HEK293 (cell line): Measurements from ENCODE around the gene STIP1.

Source experiments
- HOXD13 ChIP-seq: sonication (generic); formaldehyde crosslinking; IDR thresholded peaks from 2 replicates; pipeline ENCODE4 v1.8.0; 2022; ENCODE audit warnings: missing genetic modification reagents, borderline replicate concordance
- IKZF3 ChIP-seq: fragments of 450-650 bp; IDR thresholded peaks from 2 replicates; pipeline ENCODE4 v1.5.0; 2018; ENCODE audit warnings: missing biosample characterization, mild to moderate bottlenecking, missing genetic modification characterization, moderate library complexity
- KLF1 ChIP-seq: fragments of 450-650 bp; formaldehyde crosslinking; IDR thresholded peaks from 2 replicates; pipeline ENCODE4 v1.5.1; 2016; ENCODE audit warnings: missing biosample characterization, missing genetic modification characterization
- SETDB1 ChIP-seq: IDR thresholded peaks from one replicate; pipeline ENCODE4 v1.6.1; 2017; ENCODE audit warnings: mild to moderate bottlenecking, low read length, moderate library complexity, mixed read lengths; ENCODE audit not compliant: insufficient read length
- ZBTB1 ChIP-seq: fragments of 450-650 bp; formaldehyde crosslinking; IDR thresholded peaks from 2 replicates; pipeline ENCODE4 v1.5.1; 2016; ENCODE audit warnings: missing biosample characterization, missing genetic modification characterization
- ZBTB26 ChIP-seq: fragments of 450-650 bp; formaldehyde crosslinking; optimal IDR thresholded peaks from 2 replicates; pipeline ENCODE3; 2016; ENCODE audit warnings: missing biosample characterization, mild to moderate bottlenecking, missing genetic modification characterization
- ZEB2 ChIP-seq: fragments of 450-650 bp; formaldehyde crosslinking; IDR thresholded peaks from 2 replicates; pipeline ENCODE4 v1.5.1; 2016; ENCODE audit warnings: missing biosample characterization, missing genetic modification characterization
- ZNF138 ChIP-seq: fragments of 450-650 bp; formaldehyde crosslinking; IDR thresholded peaks from 2 replicates; pipeline ENCODE4 v1.5.1; 2016; ENCODE audit warnings: missing biosample characterization, missing genetic modification characterization, borderline replicate concordance
- ZNF174 ChIP-seq: fragments of 450-650 bp; formaldehyde crosslinking; IDR thresholded peaks from 2 replicates; pipeline ENCODE4 v1.5.0; 2017; ENCODE audit warnings: missing biosample characterization, mild to moderate bottlenecking, missing genetic modification characterization
- ZNF2 ChIP-seq: fragments of 450-650 bp; formaldehyde crosslinking; IDR thresholded peaks from 2 replicates; pipeline ENCODE4 v1.5.1; 2016; ENCODE audit warnings: missing biosample characterization, missing genetic modification characterization
- ZNF202 ChIP-seq: fragments of 450-650 bp; formaldehyde crosslinking; IDR thresholded peaks from 2 replicates; pipeline ENCODE4 v1.5.1; 2016; ENCODE audit warnings: missing biosample characterization, missing genetic modification characterization, borderline replicate concordance
- ZNF214 ChIP-seq: fragments of 450-650 bp; formaldehyde crosslinking; IDR thresholded peaks from 2 replicates; pipeline ENCODE4 v1.5.1; 2017; ENCODE audit warnings: missing biosample characterization, mild to moderate bottlenecking, missing genetic modification characterization, borderline replicate concordance
- ZNF23 ChIP-seq: fragments of 450-650 bp; formaldehyde crosslinking; IDR thresholded peaks from 2 replicates; pipeline ENCODE4 v1.5.1; 2016; ENCODE audit warnings: missing biosample characterization, missing genetic modification characterization, borderline replicate concordance
- ZNF24 ChIP-seq: fragments of 450-650 bp; formaldehyde crosslinking; IDR thresholded peaks from 2 replicates; pipeline ENCODE4 v1.5.1; 2016; ENCODE audit warnings: missing biosample characterization, missing genetic modification characterization
- ZNF266 ChIP-seq: fragments of 450-650 bp; formaldehyde crosslinking; IDR thresholded peaks from 2 replicates; pipeline ENCODE4 v1.5.1; 2016; ENCODE audit warnings: missing biosample characterization, missing genetic modification characterization, low read depth
- ZNF37A ChIP-seq: fragments of 450-650 bp; IDR thresholded peaks from 2 replicates; pipeline ENCODE4 v1.5.1; 2018; ENCODE audit warnings: missing biosample characterization, missing genetic modification characterization
- ZNF404 ChIP-seq: fragments of 450-650 bp; formaldehyde crosslinking; IDR thresholded peaks from 2 replicates; pipeline ENCODE4 v1.5.1; 2017; ENCODE audit warnings: missing biosample characterization, missing genetic modification characterization
- ZNF449 ChIP-seq: fragments of 450-650 bp; formaldehyde crosslinking; IDR thresholded peaks from 2 replicates; pipeline ENCODE4 v1.5.1; 2017; ENCODE audit warnings: missing biosample characterization, mild to moderate bottlenecking, missing genetic modification characterization, moderate library complexity
- ZNF626 ChIP-seq: fragments of 450-650 bp; sonication (Bioruptor Pico); formaldehyde crosslinking; IDR thresholded peaks from 2 replicates; pipeline ENCODE4 v1.5.1; 2018; ENCODE audit warnings: missing biosample characterization, missing genetic modification characterization, inconsistent platforms
- ZNF660 ChIP-seq: fragments of 450-650 bp; IDR thresholded peaks from 2 replicates; pipeline ENCODE4 v1.5.1; 2018; ENCODE audit warnings: missing biosample characterization, mild to moderate bottlenecking, missing genetic modification characterization
- ZNF707 ChIP-seq: fragments of 450-650 bp; formaldehyde crosslinking; IDR thresholded peaks from 2 replicates; pipeline ENCODE4 v1.5.1; 2016; ENCODE audit warnings: missing biosample characterization, missing genetic modification characterization
- ZNF76 ChIP-seq: fragments of 450-650 bp; formaldehyde crosslinking; IDR thresholded peaks from 2 replicates; pipeline ENCODE4; 2016; ENCODE audit warnings: low read depth, missing biosample characterization, missing genetic modification characterization, borderline replicate concordance
- ZNF791 ChIP-seq: fragments of 450-650 bp; formaldehyde crosslinking; IDR thresholded peaks from 2 replicates; pipeline ENCODE4 v1.5.1; 2016; ENCODE audit warnings: missing biosample characterization, missing genetic modification characterization
- TF ChIP-seq, protein P1 (sequence below): fragments of 450-650 bp; formaldehyde crosslinking; conservative IDR thresholded peaks from 2 replicates; pipeline ENCODE4 v1.5.1; 2016; ENCODE audit warnings: low read depth, missing biosample characterization, missing genetic modification characterization
- TF ChIP-seq, protein P2 (sequence below): fragments of 450-650 bp; formaldehyde crosslinking; IDR thresholded peaks from 2 replicates; pipeline ENCODE4 v1.5.1; 2016; ENCODE audit warnings: missing biosample characterization, missing genetic modification characterization, low read depth
- TF ChIP-seq, protein P3 (sequence below): fragments of 450-650 bp; formaldehyde crosslinking; IDR thresholded peaks from 2 replicates; pipeline ENCODE4 v1.5.1; 2016; ENCODE audit warnings: missing biosample characterization, missing genetic modification characterization
- TF ChIP-seq, protein P4 (sequence below): fragments of 450-650 bp; formaldehyde crosslinking; IDR thresholded peaks from 2 replicates; pipeline ENCODE4 v1.5.1; 2016; ENCODE audit warnings: missing biosample characterization, missing genetic modification characterization

STIP1 gene

DNA sequence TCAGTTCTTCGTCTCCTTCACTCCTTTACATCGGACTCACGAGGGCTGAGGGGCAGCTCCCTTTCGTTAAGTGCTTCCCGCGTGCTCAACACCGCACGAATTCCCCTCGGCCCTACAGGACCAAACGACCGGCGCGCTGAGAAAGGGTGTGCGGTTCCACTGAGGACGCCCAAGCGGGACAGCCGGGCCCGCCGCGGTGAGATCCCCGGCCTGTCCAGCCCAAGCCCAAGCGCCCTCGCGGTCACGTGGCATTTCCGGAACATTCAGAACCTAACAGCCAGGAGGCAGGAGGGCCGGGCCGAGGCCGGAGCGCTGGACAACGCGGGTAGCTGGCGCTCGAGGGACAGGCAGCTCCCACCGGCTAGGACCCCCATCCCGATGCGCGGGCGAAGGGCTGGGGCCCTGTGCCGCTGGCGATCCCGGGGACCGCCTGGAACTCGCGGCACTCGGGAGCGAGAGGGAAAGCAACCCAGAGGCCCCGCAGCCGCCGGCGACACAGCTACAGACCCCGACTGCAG lies 737 bp upstream of the STIP1 start (continued):
- TF ChIP-seq ZBTB26 (tag by site-specific recombination) (peak; percentile 65), ZNF707 (no peak), ZNF202 (no peak), ZNF791 (no peak), ZNF626 (tag by site-specific recombination) (no peak), HOXD13 (CRISPR knock-in tag) (no peak), SETDB1 (no peak), ZNF2 (tag by site-specific recombination) (peak; percentile 93), ZNF76 (tag by site-specific recombination) (peak; percentile 74), ZNF404 (tag by site-specific recombination) (no peak), ZNF23 (tag by site-specific recombination) (no peak), IKZF3 (peak; percentile 55), ZNF24 (tag by site-specific recombination) (peak; percentile 60; the same call in 1 of the 2 replicates), ZNF138 (tag by site-specific recombination) (no peak), ZNF449 (tag by site-specific recombination) (no peak), ZNF266 (tag by site-specific recombination) (no peak), ZNF174 (tag by site-specific recombination) (no peak), ZNF214 (tag by site-specific recombination) (no peak), ZNF37A (tag by site-specific recombination) (no peak), ZEB2 (peak; percentile 65), ZNF660 (tag by site-specific recombination) (peak; percentile 91), ZBTB1 (tag by site-specific recombination) (no peak), KLF1 (tag by site-specific recombination) (peak; percentile 66)
- TF ChIP-seq, protein P1, sequence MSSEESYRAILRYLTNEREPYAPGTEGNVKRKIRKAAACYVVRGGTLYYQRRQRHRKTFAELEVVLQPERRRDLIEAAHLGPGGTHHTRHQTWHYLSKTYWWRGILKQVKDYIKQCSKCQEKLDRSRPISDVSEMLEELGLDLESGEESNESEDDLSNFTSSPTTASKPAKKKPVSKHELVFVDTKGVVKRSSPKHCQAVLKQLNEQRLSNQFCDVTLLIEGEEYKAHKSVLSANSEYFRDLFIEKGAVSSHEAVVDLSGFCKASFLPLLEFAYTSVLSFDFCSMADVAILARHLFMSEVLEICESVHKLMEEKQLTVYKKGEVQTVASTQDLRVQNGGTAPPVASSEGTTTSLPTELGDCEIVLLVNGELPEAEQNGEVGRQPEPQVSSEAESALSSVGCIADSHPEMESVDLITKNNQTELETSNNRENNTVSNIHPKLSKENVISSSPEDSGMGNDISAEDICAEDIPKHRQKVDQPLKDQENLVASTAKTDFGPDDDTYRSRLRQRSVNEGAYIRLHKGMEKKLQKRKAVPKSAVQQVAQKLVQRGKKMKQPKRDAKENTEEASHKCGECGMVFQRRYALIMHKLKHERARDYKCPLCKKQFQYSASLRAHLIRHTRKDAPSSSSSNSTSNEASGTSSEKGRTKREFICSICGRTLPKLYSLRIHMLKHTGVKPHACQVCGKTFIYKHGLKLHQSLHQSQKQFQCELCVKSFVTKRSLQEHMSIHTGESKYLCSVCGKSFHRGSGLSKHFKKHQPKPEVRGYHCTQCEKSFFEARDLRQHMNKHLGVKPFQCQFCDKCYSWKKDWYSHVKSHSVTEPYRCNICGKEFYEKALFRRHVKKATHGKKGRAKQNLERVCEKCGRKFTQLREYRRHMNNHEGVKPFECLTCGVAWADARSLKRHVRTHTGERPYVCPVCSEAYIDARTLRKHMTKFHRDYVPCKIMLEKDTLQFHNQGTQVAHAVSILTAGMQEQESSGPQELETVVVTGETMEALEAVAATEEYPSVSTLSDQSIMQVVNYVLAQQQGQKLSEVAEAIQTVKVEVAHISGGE, result no peak
- TF ChIP-seq, protein P2, sequence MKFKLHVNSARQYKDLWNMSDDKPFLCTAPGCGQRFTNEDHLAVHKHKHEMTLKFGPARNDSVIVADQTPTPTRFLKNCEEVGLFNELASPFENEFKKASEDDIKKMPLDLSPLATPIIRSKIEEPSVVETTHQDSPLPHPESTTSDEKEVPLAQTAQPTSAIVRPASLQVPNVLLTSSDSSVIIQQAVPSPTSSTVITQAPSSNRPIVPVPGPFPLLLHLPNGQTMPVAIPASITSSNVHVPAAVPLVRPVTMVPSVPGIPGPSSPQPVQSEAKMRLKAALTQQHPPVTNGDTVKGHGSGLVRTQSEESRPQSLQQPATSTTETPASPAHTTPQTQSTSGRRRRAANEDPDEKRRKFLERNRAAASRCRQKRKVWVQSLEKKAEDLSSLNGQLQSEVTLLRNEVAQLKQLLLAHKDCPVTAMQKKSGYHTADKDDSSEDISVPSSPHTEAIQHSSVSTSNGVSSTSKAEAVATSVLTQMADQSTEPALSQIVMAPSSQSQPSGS, result no peak
- TF ChIP-seq, protein P3, sequence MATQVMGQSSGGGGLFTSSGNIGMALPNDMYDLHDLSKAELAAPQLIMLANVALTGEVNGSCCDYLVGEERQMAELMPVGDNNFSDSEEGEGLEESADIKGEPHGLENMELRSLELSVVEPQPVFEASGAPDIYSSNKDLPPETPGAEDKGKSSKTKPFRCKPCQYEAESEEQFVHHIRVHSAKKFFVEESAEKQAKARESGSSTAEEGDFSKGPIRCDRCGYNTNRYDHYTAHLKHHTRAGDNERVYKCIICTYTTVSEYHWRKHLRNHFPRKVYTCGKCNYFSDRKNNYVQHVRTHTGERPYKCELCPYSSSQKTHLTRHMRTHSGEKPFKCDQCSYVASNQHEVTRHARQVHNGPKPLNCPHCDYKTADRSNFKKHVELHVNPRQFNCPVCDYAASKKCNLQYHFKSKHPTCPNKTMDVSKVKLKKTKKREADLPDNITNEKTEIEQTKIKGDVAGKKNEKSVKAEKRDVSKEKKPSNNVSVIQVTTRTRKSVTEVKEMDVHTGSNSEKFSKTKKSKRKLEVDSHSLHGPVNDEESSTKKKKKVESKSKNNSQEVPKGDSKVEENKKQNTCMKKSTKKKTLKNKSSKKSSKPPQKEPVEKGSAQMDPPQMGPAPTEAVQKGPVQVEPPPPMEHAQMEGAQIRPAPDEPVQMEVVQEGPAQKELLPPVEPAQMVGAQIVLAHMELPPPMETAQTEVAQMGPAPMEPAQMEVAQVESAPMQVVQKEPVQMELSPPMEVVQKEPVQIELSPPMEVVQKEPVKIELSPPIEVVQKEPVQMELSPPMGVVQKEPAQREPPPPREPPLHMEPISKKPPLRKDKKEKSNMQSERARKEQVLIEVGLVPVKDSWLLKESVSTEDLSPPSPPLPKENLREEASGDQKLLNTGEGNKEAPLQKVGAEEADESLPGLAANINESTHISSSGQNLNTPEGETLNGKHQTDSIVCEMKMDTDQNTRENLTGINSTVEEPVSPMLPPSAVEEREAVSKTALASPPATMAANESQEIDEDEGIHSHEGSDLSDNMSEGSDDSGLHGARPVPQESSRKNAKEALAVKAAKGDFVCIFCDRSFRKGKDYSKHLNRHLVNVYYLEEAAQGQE, result peak; percentile 50; the same call in 1 of the 2 replicates
- TF ChIP-seq, protein P4, sequence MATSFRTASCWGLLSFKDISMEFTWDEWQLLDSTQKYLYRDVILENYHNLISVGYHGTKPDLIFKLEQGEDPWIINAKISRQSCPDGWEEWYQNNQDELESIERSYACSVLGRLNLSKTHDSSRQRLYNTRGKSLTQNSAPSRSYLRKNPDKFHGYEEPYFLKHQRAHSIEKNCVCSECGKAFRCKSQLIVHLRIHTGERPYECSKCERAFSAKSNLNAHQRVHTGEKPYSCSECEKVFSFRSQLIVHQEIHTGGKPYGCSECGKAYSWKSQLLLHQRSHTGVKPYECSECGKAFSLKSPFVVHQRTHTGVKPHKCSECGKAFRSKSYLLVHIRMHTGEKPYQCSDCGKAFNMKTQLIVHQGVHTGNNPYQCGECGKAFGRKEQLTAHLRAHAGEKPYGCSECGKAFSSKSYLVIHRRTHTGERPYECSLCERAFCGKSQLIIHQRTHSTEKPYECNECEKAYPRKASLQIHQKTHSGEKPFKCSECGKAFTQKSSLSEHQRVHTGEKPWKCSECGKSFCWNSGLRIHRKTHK (tag by site-specific recombination), result no peak
